SW480 (cell line): ENCODE data around the gene STK17B.
"Not testable (repeated sequence)": the region's sequence is repeated elsewhere in the genome, so short reads cannot be mapped to it uniquely, and the experiment has no call there.

ENCODE experiments used
- DNase-seq: peaks from one replicate; pipeline ENCODE4 v3.0.0-alpha.2; 2016; ENCODE audit warnings: low spot score

Gene STK17B

DNA sequence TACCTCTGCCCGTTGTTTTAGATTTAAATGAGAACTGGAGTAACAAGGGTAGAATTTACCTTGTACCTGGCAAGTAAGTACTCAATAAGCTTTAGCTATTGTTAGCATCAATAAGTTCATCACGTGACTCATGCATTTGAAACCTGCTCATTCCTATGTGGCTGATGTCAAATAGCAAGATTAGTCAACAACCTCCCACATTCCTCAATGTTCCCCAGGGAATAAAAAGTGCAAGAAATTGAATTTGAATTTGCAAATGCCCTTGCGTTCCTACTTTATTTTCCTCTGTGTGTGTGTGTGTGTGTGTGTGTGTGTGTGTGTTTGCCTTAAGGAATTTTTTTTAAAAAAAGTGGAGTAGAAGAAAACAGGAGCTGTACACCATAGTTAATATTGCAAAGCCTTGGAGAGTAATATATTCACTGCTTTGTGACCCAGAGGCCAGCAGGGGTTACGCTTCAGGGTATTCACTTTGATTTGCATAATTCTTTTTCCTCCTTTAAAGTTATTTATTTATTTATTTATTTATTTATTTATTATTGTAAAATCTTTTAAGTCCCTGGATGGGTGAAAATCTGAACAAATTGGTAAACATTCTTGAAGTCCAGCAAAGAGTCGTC, 58.9 kb downstream of the STK17B start:
- DNase-seq, result peak; percentile 17

GRCh38 chr2:196108604-196109003, 62.8 kb downstream of the STK17B start:
- no peak for DNase-seq

DNA sequence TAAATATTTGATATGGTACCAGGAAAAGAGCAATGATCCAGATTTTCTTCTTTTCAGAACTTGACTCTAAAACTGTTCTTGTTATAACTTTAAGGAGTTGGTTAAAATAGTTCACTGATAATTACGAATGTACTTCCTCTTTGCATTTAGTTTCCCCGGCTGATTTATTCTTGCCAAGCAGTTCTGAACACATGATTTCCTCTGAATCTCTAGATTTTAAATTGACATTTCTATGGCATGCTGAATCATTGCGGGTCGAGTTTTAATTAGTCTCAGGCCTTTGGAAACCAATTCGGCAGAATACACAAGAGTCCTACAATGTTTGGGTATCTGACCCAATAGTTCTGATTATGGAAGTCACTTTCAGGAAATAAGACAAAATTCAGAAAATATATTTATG, 65.4 kb downstream of the STK17B start:
- no peak for DNase-seq

- DNase-seq, result no peak
Measured at GRCh38 chr2:196104066-196104465, 67.3 kb downstream of the STK17B start.

DNA sequence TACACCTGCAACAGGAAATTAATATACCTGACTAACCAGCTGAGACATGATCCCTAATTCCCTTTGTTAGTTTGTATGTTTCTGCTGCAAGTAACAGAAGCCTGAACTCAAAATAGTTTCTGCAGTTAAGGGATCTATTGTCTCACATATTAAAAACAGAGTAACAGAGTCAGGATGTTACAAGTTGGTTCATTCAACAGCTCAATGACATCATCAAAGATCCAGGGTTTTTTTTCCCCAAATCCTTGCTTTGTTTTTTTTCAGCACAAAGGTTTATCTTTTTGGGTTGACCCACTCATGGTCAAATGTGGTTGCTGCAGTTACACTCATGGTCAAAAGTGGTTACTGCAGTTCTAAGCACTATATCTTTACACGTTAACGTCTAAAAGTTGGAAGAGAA, 67.8 kb downstream of the STK17B start:
- DNase-seq, result no peak

- DNase-seq, result no peak
Measured at GRCh38 chr2:196101325-196101991, 69.9 kb downstream of the STK17B start.

DNA sequence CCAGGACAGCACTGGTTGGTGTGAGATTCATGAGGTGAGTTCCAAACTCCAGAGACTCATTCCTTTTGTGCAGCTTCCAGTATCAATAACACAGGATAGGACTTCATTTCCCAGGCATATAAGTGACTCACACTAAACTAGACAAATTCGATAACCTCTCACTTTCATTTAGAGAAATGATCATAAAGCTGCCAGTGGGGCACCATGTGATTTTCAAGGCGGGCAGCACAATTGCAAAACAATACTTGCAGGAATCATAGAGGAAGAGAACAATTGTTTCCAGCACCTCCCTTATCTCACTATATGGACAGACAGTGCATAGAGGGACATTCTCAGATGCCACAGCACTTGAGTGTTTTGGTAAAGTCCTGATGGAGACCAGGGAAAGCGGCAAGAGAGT, 71.5 kb downstream of the STK17B start:
- DNase-seq, result no peak

DNA sequence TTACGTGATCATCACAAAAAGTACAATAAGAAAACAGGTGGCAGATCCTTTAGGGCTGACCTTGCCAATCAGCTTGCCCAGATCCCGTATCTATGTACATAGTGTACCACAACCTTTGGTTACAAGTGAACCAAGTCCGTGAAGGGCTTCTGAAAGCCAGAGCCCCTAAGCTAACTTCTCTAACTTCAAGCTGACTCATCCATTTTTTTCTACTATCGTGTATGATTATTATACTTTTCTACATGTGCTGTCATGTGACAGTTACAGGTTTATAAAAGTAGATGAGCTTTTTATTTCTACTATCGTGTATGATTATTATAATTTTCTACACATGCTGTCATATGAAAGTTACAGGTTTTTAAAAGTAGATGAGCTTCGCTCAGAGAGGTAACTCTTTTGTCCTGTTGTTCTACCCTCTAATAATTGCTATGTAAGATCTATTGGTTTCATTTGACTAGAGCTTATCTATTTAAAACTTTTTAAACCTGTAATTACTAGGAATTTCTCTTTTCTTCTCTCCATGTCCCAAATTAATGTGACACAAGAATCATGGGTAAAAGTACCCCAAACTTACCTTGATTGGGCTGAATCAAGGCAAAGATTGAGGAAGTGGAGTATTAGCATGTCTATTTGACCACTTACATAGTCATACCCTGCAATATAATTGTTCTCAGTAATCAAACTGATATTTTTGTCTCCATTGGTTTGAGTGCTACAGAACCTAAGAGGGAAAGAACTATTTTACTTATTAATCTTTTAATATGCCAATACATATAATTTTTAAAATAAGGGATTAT, 73.3 kb downstream of the STK17B start:
- DNase-seq, result no peak

GRCh38 chr2:196096982-196097745, 74.2 kb downstream of the STK17B start:
- DNase-seq, result no peak

DNA sequence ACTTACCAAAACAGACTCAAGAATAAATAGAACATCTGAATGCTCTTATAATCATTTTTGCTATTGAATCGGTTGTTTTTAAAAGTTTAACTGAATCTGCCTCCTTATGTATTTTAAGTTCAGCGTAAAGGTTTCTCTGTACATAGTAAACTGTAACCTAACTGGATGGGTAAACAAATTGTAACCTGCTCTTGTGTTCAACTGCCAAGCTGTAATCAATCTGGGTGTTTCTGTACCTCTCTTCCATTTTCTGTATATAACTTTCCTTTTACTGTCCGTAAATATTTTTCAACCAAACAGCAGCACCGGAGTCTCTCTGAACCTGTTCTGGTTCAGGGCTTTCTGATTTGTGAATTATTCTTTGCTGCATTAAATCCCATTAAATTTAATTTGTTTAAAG, 75.1 kb downstream of the STK17B start:
- DNase-seq, result no peak

GRCh38 chr2:196089448-196089847, 81.9 kb downstream of the STK17B start:
- not testable (repeated sequence) for DNase-seq

DNA sequence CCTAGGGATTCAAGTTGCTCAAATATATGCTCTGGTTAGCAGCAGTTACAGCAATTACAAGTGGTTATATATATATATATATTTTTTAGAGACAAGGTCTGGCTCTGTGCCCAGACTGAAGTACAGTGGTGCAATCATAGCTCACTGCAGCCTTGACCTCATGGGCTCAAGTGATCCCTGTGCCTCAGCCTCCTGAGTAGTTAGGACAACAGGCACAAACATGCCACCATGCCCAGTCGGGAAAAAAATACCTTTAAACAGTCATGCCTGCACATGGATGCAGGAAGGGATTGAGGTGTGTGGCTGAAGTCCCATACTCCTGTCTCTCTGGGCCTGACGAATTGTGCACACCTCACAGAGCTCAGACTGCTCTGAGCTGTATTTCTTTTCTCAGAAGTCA, 83.2 kb downstream of the STK17B start:
- DNase-seq, result no peak

DNA sequence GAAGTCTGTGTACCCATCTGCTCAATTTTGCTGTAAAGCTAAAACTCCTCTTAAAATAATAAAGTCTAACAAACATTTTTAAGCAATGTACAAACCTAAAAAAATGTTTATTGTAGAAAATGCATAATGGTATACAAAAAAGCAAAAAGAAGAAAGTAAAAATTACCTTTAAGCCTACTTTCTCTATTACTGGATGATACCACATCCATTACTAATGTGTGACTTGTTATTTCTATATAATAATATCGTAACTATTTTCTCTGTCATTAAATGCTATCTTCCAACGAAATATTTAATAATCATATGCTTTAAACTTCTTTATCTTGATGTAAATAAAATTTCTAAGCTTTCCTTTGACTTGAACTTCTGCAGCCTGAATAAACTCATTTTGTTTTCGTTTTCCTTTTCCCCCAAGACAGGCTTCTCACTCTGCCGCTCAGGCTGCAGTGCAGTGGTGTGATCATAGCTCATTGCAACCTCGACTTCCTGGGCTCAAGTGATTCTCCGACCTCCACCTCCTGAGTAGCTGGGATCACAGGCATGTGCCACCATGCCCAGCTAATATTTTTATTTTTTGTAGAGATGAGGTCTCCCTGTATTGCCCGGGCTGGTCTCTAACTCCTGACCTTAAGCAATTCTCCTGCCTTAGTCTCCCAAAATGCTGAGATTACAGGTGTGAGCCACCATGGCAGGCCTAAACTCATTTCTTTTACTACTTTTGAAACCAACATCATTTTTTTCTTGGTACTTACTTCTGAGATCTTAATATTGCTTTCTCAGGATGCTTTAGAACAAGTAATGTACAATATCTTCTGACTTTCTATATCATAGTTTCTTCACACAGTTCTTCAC, 84.6 kb downstream of the STK17B start:
- no peak for DNase-seq

GRCh38 chr2:196083601-196084000, 87.8 kb downstream of the STK17B start:
- no peak for DNase-seq
